Panc1 (cell line): ENCODE measurements around the gene CALM3. TPM values are rescaled to one million over a fixed set of nuclear protein-coding genes. Genes with fewer than 3 reads are reported as not detected.

Experiments
- ATAC-seq: fragments of 200-7000 bp; cut with Tn5 transposase; 2 replicates; pipeline ENCODE4 v1.9.1; 2020; ENCODE audit warnings: mild to moderate bottlenecking, moderate library complexity
- BruUV-seq: library from RNA; stranded (reverse); fragments of 400-500 nt; replicated peaks from 2 replicates; lab custom pipeline; 2021; lab: Mats Ljungman, UMichigan
- CTCF ChIA-PET: fragments of 300-600 bp; sonication (Branson Sonifier 250); formaldehyde crosslinking; loops from one replicate; lab custom pipeline; 2022; ENCODE audit warnings: antibody characterized with exemption; lab: Charles Lee
- POLR2A ChIA-PET: fragments of 300-600 bp; sonication (Branson Sonifier 250); formaldehyde crosslinking; loops from one replicate; lab custom pipeline; 2022; ENCODE audit warnings: antibody characterized with exemption; lab: Charles Lee
- DNase-seq: peaks from one replicate; pipeline ENCODE4 v3.0.0-alpha.2; 2010; ENCODE audit warnings: low read depth, low spot score
- H3K27ac ChIP-seq: 2 replicates; pipeline ENCODE4 v1.5.1; 2011; ENCODE audit warnings: mild to moderate bottlenecking, low read length, inconsistent platforms
- H3K27me3 ChIP-seq: fragments of 200-500 bp; sonication (Bioruptor generic); 2 replicates; pipeline ENCODE4 v1.6.0; 2014; ENCODE audit warnings: low read length, inconsistent platforms; ENCODE audit not compliant: control insufficient read depth, insufficient read depth
- H3K36me3 ChIP-seq: fragments of 200-500 bp; sonication (Bioruptor generic); 2 replicates; pipeline ENCODE4 v1.5.1; 2014; ENCODE audit warnings: inconsistent platforms, mild to moderate bottlenecking, low read length, moderate library complexity; ENCODE audit not compliant: control insufficient read depth, insufficient read depth
- H3K4me1 ChIP-seq: 2 replicates; pipeline ENCODE4 v1.5.1; 2011; ENCODE audit warnings: inconsistent platforms, mild to moderate bottlenecking, low read length, moderate library complexity; ENCODE audit not compliant: control insufficient read depth, insufficient read depth
- H3K4me3 ChIP-seq, 2 experiments: 2 replicates each; pipeline ENCODE4 v1.5.1; 2011 to 2012; ENCODE audit warnings: low read depth in 2 of 2, low read length in 2 of 2, mild to moderate bottlenecking in 2 of 2, inconsistent platforms in 1 of 2, moderate library complexity in 1 of 2
- H3K9me3 ChIP-seq: fragments of 200-500 bp; sonication (Bioruptor generic); 2 replicates; pipeline ENCODE4 v1.5.1; 2014; ENCODE audit warnings: low read depth, mild to moderate bottlenecking, inconsistent platforms, low read length, moderate library complexity; ENCODE audit not compliant: control insufficient read depth, insufficient read depth
- CTCF ChIP-seq: fragments of 450-650 bp; IDR thresholded peaks from 2 replicates; pipeline ENCODE4 v1.5.1; 2017; ENCODE audit warnings: mild to moderate bottlenecking
- POLR2AphosphoS5 ChIP-seq: IDR thresholded peaks from 2 replicates; pipeline ENCODE4 v1.6.1; 2012; ENCODE audit warnings: mild to moderate bottlenecking, low read depth, low read length, moderate library complexity
- SIN3A ChIP-seq: IDR thresholded peaks from 2 replicates; pipeline ENCODE4 v1.6.1; 2012; ENCODE audit warnings: low read depth, mild to moderate bottlenecking, low read length, moderate library complexity, borderline replicate concordance; ENCODE audit not compliant: insufficient read depth
- TCF7L2 ChIP-seq: IDR thresholded peaks from 2 replicates; pipeline ENCODE4 v1.6.1; 2011; ENCODE audit warnings: mild to moderate bottlenecking, low read depth, low read length, inconsistent platforms
- in situ Hi-C: cut with HindIII; loops from 2 replicates; pipeline ENCODE4 v1.10.0; 2016; ENCODE audit warnings: low sequenced_read_pairs, low pct_unique_long_range_greater_than_20kb
- intact Hi-C: fragments of 100-400 bp; cut with micrococcal nuclease; formaldehyde crosslinking; loops from one replicate; pipeline ENCODE4 v1.10.0; 2022; ENCODE audit not compliant: unreplicated experiment
- total RNA-seq: library from RNA; stranded (reverse); gene quantifications from one replicate; pipeline ENCODE4 v1.2.1, GENCODE V29; 2021; ENCODE audit not compliant: unreplicated experiment
- TF ChIP-seq, protein P1 (sequence below), 2 experiments: IDR thresholded peaks; 2 replicates each; pipeline ENCODE4 v1.6.1; 2011 to 2012; ENCODE audit warnings: low read depth in 2 of 2, control low read depth in 1 of 2, low read length in 1 of 2, mild to moderate bottlenecking in 1 of 2, moderate library complexity in 1 of 2; ENCODE audit not compliant: insufficient read depth in 1 of 2

Gene CALM3
- total RNA-seq, 1 experiment from 2014 or later: 212 TPM

DNA sequence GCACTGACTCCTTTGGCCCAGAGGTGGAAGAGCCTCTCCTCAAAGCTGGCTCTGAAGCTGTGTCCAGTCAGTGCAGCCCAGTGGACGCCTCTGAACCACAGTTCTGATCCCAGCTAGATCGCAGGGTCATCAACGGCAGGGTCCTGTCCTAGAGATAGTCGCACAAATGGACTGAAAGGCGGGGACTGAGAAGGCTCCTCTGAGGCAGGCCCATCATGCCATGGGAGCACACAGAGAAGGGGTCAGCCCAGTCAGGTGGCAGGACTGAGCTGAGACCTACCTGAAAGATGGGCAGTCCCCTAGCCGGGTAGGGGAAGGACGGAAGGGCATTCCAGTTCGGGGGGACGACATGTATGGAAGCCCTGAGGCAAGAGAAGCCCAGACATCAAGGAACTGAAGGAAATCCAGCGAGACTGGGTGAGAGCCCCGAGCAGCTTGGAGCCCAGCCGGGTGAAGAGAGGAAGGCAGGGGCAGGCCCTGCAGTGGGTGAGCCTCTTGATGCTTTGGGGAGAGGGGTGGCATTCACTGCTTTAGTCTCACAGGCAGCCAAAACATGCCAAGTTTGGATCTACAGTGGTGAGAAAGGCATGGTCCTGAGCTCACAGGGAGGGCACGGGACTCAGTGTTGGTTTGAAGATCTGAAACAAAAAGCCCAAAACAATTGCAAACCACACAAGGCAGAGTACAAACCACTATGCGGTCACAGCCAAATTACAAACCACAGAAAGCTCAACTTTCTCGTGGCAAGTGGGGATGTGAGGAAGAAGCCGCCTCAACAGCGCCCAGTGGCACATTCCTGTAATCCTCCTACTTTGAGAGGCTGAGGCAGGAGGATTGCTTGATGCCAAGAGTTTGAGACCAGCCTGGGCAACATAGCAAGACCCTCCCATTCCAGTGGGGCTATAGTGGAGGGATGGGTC lies 10.0 kb downstream of the CALM3 start:
- no TSS peak for BruUV-seq
- no peaks in the 10 kb centered on the region for H3K27me3 ChIP-seq
- ChIA-PET POLR2A (interaction anchor here (0.7 kb wide), 1 partner anchor 502 kb away, joined by 3 read pairs; no protein-coding TSS in a partner anchor), CTCF (interaction anchor here (0.6 to 2.6 kb wide), 2 partner anchors 42 to 50 kb away, joined by 8 to 10 read pairs; partner anchors contain the start of gene DACT3)
- peak; percentile 46 for ATAC-seq
- no peak overlapping the region for H3K27ac ChIP-seq
- no peaks in the 10 kb centered on the region for H3K9me3 ChIP-seq
- peaks cover 5% of the 10 kb centered on the region for H3K36me3 ChIP-seq
- no peak overlapping the region for H3K4me3 ChIP-seq
- TF ChIP-seq POLR2AphosphoS5 (peak; percentile 55; the same call in 1 of the 2 replicates), TCF7L2 (no peak)
- H3K4me1 ChIP-seq: no peaks in the 10 kb centered on the region
- intact Hi-C loops (no loop called here), in situ Hi-C loops (no loop called here)
- no peak for DNase-seq

- in situ Hi-C loops (no loop called here), intact Hi-C loops (no loop called here)
- Histone ChIP-seq H3K4me3 (no peak overlapping the region), H3K27me3 (no peaks in the 10 kb centered on the region), H3K36me3 (peaks cover 5% of the 10 kb centered on the region), H3K27ac (no peak overlapping the region), H3K4me1 (no peaks in the 10 kb centered on the region; the same call in 1 of the 2 replicates), H3K9me3 (no peaks in the 10 kb centered on the region)
- no TSS peak for BruUV-seq
- TF ChIP-seq SIN3A: no peak
- TF ChIP-seq TCF7L2: no peak
- TF ChIP-seq, protein P1, sequence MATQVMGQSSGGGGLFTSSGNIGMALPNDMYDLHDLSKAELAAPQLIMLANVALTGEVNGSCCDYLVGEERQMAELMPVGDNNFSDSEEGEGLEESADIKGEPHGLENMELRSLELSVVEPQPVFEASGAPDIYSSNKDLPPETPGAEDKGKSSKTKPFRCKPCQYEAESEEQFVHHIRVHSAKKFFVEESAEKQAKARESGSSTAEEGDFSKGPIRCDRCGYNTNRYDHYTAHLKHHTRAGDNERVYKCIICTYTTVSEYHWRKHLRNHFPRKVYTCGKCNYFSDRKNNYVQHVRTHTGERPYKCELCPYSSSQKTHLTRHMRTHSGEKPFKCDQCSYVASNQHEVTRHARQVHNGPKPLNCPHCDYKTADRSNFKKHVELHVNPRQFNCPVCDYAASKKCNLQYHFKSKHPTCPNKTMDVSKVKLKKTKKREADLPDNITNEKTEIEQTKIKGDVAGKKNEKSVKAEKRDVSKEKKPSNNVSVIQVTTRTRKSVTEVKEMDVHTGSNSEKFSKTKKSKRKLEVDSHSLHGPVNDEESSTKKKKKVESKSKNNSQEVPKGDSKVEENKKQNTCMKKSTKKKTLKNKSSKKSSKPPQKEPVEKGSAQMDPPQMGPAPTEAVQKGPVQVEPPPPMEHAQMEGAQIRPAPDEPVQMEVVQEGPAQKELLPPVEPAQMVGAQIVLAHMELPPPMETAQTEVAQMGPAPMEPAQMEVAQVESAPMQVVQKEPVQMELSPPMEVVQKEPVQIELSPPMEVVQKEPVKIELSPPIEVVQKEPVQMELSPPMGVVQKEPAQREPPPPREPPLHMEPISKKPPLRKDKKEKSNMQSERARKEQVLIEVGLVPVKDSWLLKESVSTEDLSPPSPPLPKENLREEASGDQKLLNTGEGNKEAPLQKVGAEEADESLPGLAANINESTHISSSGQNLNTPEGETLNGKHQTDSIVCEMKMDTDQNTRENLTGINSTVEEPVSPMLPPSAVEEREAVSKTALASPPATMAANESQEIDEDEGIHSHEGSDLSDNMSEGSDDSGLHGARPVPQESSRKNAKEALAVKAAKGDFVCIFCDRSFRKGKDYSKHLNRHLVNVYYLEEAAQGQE (IDR thresholded peaks at IDR 0.05; ENCODE audit: insufficient read depth in 1 of 2, low read depth in 2 of 2, low read length in 1 of 2): no peak
- no peak for TF ChIP-seq CTCF
- TF ChIP-seq POLR2AphosphoS5: no peak
- ChIA-PET POLR2A (no interaction called here), CTCF (interaction anchor here (0.6 to 2.6 kb wide), 3 partner anchors 43 to 63 kb away, joined by 4 to 10 read pairs (median 8); partner anchors contain the start of gene DACT3)
- ATAC-seq (no peak), DNase-seq (no peak)
Observed at GRCh38 chr19:46611776-46612175, 10.6 kb downstream of the CALM3 start.
